GM18517 (cell line): ENCODE data around the gene CLGN.
"Not testable (repeated sequence)": the region's sequence is repeated elsewhere in the genome, so short reads cannot be mapped to it uniquely, and the experiment has no call there.

Experiments
- ATAC-seq: cut with Tn5 transposase; IDR thresholded peaks from one replicate; pipeline ENCODE4 v1.9.1; 2021; ENCODE audit warnings: mild to moderate bottlenecking, moderate library complexity; ENCODE audit not compliant: unreplicated experiment

The CLGN gene, protein sequence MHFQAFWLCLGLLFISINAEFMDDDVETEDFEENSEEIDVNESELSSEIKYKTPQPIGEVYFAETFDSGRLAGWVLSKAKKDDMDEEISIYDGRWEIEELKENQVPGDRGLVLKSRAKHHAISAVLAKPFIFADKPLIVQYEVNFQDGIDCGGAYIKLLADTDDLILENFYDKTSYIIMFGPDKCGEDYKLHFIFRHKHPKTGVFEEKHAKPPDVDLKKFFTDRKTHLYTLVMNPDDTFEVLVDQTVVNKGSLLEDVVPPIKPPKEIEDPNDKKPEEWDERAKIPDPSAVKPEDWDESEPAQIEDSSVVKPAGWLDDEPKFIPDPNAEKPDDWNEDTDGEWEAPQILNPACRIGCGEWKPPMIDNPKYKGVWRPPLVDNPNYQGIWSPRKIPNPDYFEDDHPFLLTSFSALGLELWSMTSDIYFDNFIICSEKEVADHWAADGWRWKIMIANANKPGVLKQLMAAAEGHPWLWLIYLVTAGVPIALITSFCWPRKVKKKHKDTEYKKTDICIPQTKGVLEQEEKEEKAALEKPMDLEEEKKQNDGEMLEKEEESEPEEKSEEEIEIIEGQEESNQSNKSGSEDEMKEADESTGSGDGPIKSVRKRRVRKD

DNA sequence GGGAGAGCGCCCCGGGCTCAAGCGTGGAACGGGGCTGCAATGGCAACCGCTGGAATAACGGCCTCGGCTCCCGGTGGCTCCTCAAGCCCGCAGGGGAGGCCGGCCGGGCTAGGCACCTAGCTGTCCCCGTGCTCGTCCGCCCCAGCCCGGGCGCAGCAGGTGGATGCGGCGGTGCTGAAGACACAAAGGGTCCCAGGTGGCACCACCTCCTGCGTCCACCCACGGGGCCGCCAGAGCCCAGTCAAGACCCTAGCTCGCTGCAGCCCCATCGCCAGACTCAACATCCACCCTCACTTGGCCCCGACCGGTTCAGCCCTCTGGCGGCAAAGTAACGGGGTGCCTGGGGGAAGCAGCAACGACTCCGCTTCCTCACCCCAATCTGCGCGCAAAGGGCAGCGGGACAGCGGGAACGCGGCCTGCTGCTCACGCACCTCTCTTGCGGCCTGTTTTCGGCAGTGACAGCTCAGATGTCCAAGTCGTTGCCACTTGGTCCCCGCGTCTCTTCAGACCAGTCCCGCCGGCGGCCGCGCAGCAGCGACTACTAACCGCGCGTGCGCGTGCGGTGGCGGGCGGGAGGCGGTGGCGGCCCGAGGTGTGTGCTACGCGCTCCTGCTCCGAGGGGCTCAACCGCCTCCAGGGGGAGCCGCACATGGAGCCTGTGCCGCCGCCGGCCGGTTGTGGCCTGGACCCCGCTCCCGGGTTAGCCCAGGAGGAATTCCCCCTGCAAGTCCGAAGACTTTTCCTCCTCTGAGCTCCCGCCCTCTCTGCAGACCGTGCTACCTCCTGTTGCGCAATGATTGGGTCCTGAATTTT is at the start of gene CLGN:
Gene CLGN, minus strand, starts transcription at position 543 of the 813 bp plus-strand sequence. CDS start 14,570 bp downstream, outside the sequence.
- peak; percentile 68 for ATAC-seq

- ATAC-seq = no peak
Measured at GRCh38 chr4:140472156-140472555, 44.7 kb upstream of the CLGN start.

- ATAC-seq = no peak
Measured at GRCh38 chr4:140469791-140470733, 42.6 kb upstream of the CLGN start.

DNA sequence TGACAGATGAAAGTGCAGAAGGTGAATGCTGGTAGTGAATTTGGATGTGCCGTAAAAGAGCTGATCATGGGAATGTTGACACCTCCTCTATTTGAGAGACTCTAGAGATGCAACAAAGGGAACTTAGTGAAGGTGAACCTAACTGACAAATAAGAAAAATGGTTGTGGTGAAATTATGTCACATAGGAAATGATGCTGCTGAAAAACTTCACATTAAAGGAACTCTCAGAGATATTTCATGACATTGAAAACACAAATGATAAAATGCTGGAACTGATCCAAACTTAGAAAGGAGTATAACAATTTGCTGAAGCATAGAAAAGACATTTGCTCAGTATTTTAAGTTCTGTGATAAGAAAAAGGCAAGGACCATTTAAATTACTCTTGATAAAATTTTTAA is 38.7 kb upstream of the CLGN start:
- ATAC-seq = no peak

- no peak for ATAC-seq
Measured at GRCh38 chr4:140463614-140464013, 36.2 kb upstream of the CLGN start.

GRCh38 chr4:140463182-140463581 is 35.7 kb upstream of the CLGN start:
- no peak for ATAC-seq

DNA sequence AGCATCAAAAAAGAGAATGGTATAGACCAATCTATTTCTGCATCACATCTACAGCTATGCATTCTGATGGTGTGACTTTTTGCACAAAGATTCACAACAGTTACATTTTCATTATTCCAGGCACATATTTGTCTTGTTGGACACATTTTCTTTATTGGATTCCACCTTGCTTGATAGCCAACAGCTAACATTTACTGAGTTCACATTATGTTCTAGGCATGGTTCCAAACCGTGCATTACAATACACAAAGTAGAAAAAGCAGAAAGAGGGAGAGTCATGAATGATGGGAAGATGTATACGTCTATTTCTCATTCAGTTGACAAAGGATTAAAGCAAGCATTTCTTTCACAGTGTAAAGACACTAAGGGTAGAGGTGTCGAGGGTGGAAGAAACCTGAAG is 22.9 kb upstream of the CLGN start:
- no peak for ATAC-seq

DNA sequence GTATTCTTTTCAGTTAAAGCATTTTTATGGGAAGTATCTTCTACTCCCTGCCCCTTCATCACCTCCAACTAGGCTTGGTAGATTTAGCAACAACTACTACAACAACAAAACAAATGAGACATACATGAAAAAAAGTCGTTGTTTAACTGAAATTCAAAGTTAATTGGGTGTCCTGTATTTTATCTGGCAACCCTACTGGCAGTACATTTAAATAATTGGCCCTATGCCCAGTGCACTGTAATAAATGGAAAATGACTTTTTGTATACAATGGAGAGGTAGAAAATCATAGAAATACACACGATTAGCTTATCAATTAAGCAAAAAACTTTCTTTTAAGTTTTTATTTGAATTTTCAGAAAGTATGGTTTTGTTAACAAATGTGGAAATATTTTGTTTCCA is 21.4 kb upstream of the CLGN start:
- ATAC-seq = no peak

- no peak for ATAC-seq
Measured at GRCh38 chr4:140448162-140448561, 20.7 kb upstream of the CLGN start.

- not testable (repeated sequence) for ATAC-seq
Measured at GRCh38 chr4:140444347-140444746, 16.9 kb upstream of the CLGN start.

DNA sequence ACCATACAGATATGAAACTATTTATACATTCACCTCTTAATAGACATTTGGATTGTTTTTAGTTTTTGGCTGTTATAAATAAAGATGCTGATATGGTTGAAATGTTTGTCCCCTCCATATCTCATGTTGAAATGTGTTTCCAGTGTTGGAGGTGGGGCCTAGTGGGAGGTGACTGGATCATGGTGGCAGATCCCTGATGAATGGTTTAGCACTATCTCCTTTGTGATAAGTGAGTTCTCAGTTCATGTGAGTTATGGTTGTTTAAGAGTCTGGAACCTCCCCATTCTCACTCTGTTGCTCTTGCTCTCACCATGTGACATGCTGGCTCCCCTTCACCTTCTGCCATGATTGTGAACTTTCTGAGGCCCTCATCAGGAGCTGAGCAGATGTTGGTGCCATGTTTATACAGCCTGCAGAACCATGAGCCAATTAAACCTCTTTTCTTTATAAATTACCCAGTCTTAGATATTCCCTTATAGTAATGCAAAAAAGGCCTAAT is 12.2 kb upstream of the CLGN start:
- ATAC-seq = no peak

DNA sequence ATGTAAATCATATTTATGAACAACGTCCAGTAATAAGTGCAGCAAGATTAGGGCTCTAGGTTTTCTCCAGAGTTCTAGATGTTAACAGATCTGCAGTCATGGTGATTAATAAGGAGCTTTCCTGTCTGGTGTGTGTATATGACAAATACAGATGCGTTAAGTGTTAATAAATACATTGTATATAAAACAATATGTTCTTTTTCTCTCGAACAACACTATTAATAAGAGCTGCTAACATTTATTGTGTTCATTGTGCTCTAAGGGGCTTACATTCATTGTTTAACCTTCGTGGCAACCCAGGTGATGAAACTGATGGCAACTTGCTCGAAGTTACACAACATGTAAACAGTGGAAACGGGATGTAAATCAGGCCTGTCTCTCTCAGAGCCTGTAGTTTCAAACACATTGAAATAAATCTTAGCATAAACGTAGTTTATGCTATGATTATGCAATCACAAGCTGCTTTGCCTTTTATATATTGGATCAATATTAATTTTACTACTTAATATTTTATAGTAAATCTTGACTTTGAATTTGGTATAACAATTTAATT is 547 bp upstream of the CLGN start:
- ATAC-seq = no peak

DNA sequence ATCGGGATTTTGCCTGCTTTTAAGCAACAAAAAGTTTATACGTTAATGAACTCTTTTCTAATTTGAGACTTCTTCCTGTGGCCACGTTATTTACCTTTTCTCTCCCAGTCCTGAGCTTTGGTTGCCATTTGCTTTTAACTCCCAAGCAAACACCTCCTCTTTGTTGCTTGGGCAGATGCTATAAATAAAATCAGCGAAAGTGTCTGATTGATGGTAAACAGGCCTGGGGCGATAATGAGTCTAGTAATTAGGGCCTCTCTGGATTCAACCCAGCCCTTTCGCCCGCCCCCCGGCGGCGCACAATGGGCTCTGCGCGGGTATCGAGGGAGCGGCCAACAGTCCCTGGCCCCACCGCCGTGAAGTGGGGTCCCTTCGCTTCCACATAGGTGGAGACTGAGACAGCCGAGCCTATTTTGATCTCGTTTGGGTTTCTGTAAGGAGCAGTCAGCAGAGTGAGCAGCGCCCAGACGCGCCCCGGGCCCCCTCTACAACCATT is 790 bp downstream of the CLGN start:
- peak; percentile 25 for ATAC-seq

GRCh38 chr4:140423106-140423505 is 4.3 kb downstream of the CLGN start:
- no peak for ATAC-seq

GRCh38 chr4:140413130-140413969 is 14.1 kb downstream of the CLGN start:
- ATAC-seq = not testable (repeated sequence)

DNA sequence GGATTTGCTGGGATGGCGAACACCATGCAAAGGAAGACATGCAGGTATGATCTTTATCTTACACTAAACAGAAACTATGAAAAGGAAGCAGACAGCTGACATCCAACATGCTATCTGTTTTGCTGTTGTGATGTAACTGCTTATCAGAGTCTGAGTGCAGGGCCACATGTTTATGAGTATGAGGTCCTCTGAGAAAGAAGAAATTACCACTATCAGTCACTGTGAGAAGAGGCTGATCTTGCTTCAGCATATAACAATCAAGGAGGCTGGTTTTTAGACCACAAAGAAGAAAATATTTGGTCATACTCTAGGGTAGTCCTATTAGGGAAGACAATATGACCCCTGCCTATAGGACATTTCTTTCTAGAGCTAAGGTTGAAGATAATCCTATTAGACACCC is 18.5 kb downstream of the CLGN start:
- ATAC-seq = no peak

GRCh38 chr4:140406292-140406691 is 21.2 kb downstream of the CLGN start:
- ATAC-seq = no peak

DNA sequence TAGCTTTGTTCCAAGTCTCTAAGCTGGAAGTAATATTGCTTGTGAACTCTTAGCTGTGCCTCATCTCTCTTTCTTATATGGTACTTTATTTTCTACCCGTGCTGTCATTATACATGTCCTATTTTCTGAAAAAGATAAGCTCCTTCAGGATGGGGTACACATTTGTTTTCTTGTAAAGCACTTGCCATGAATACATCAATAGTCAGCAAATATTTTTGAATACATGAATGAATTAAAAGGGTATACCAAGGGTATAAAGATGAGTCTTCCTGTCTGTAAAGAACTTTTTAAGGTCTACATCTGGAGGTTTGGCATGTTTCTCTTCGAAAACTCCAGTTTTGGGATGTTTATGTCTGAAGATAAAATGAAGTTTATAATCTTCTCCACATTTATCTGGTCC is 27.3 kb downstream of the CLGN start:
- ATAC-seq = no peak

- ATAC-seq = no peak
Measured at GRCh38 chr4:140395668-140396067, 31.8 kb downstream of the CLGN start.
